Erythroblast (primary cell): ENCODE measurements around the gene INPP4B.

Experiments used
- GATA1 ChIP-seq: IDR thresholded peaks from 2 replicates; pipeline ENCODE4 v1.6.1; 2011; ENCODE audit warnings: low read depth, mild to moderate bottlenecking, control low read depth, low read length, moderate library complexity
- POLR2A ChIP-seq: IDR thresholded peaks from 2 replicates; pipeline ENCODE4 v1.6.1; 2011; ENCODE audit warnings: mild to moderate bottlenecking, low read length

DNA sequence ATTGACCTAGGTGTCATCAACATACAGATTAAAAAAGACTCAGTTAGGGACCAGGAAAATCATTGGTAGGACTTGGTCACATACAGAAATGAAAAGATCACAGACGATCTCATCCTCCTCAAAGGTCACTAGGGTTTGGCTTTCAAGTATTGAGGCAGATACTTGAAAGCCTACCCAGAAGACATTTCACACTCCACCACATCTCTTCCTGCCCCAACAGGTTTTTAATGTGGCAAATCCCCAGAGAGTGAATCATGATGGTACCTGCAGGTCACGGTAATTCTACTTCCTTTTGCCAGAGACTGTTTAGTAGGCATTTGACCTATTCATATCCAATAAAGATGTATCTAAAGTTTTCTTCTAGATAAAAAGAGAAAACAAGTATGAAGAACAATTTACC lies 44.1 kb downstream of the INPP4B start:
- no peak for TF ChIP-seq POLR2A
- TF ChIP-seq GATA1: no peak
